Measurements from ENCODE around the gene CCDC33.

Gene CCDC33

GRCh38 chr15:74373731-74374647, 137.9 kb downstream of the CCDC33 start:
- Histone ChIP-seq H3K4ac (ENCODE audit: low read depth, low read length) (peak overlapping the region; percentile 52), H3K14ac (ENCODE audit: low read length) (peak overlapping the region; percentile 57), H2BK120ac (ENCODE audit: insufficient read depth, low read length, poor library complexity) (peak overlapping the region; percentile 16), H3K9ac (ENCODE audit: low read length) (peak overlapping the region; percentile 32), H3K79me2 (ENCODE audit: control insufficient read depth, insufficient read depth, low read length, poor library complexity) (peaks cover 4% of the 10 kb centered on the region), H4K91ac (ENCODE audit: low read depth, low read length) (peak overlapping the region; percentile 81), H3K18ac (ENCODE audit: low read length) (peak overlapping the region; percentile 82), H2BK5ac (ENCODE audit: low read depth, low read length, poor library complexity) (peak overlapping the region; percentile 67), H3K79me1 (ENCODE audit: low read length) (peaks cover 30% of the 10 kb centered on the region), H3K4me2 (ENCODE audit: low read length) (peak overlapping the region; percentile 95), H3K27ac (ENCODE audit: low read depth, low read length) (peak overlapping the region; percentile 63), H4K12ac (ENCODE audit: low read depth, low read length) (no peak overlapping the region), H2AK5ac (ENCODE audit: low read length) (no peak overlapping the region), H2BK12ac (ENCODE audit: low read length) (no peak overlapping the region), H4K8ac (ENCODE audit: low read depth, low read length) (peak overlapping the region; percentile 81), H3K4me1 (ENCODE audit: control insufficient read depth in 1 of 2, insufficient read depth in 2 of 2, low read length in 2 of 2) (peaks cover 14 to 19% of the 10 kb centered on the region in 2 experiments), H3K9me3 (ENCODE audit: insufficient read depth, low read depth, low read length) (no peaks in the 10 kb centered on the region), H2AFZ (ENCODE audit: insufficient read depth, low read length, poor library complexity) (peak overlapping the region; percentile 61), H3K27me3 (ENCODE audit: insufficient read depth, low read length) (no peaks in the 10 kb centered on the region), H3K4me3 (ENCODE audit: low read depth, low read length) (peak overlapping the region; percentile 74), H3K36me3 (ENCODE audit: control insufficient read depth in 1 of 2, insufficient read depth in 2 of 2, low read length in 2 of 2) (no peaks in the 10 kb centered on the region), H3K23ac (ENCODE audit: low read length) (no peak overlapping the region)
- WGBS (ENCODE audit: extremely low coverage, insufficient coverage, insufficient read length): no CpG with 5 or more reads among the region's 62 CpGs
- DNase-seq: peak; percentile 95 to 96

GRCh38 chr15:74374648-74375302, 138.6 kb downstream of the CCDC33 start:
- Histone ChIP-seq H3K4me2 (ENCODE audit: low read length) (peak overlapping the region; percentile 95), H2BK5ac (ENCODE audit: low read depth, low read length, poor library complexity) (no peak overlapping the region), H3K4me3 (ENCODE audit: low read depth, low read length) (peak overlapping the region; percentile 61), H3K79me1 (ENCODE audit: low read length) (peaks cover 28% of the 10 kb centered on the region), H2BK120ac (ENCODE audit: insufficient read depth, low read length, poor library complexity) (peak overlapping the region; percentile 40), H2AFZ (ENCODE audit: insufficient read depth, low read length, poor library complexity) (no peak overlapping the region), H3K4ac (ENCODE audit: low read depth, low read length) (no peak overlapping the region), H3K9ac (ENCODE audit: low read length) (peak overlapping the region; percentile 32), H3K4me1 (ENCODE audit: control insufficient read depth in 1 of 2, insufficient read depth in 2 of 2, low read length in 2 of 2) (peaks cover 11 to 21% of the 10 kb centered on the region in 2 experiments), H3K79me2 (ENCODE audit: control insufficient read depth, insufficient read depth, low read length, poor library complexity) (peaks cover 4% of the 10 kb centered on the region), H4K12ac (ENCODE audit: low read depth, low read length) (no peak overlapping the region), H3K27me3 (ENCODE audit: insufficient read depth, low read length) (no peaks in the 10 kb centered on the region), H2AK5ac (ENCODE audit: low read length) (no peak overlapping the region), H3K27ac (ENCODE audit: low read depth, low read length) (peak overlapping the region; percentile 28), H4K91ac (ENCODE audit: low read depth, low read length) (no peak overlapping the region), H3K14ac (ENCODE audit: low read length) (no peak overlapping the region), H3K9me3 (ENCODE audit: insufficient read depth, low read depth, low read length) (no peaks in the 10 kb centered on the region), H2BK12ac (ENCODE audit: low read length) (peak overlapping the region; percentile 21), H3K23ac (ENCODE audit: low read length) (no peak overlapping the region), H3K36me3 (ENCODE audit: control insufficient read depth in 1 of 2, insufficient read depth in 2 of 2, low read length in 2 of 2) (no peaks in the 10 kb centered on the region), H4K8ac (ENCODE audit: low read depth, low read length) (peak overlapping the region; percentile 57), H3K18ac (ENCODE audit: low read length) (no peak overlapping the region)
- DNase-seq: no peak
- WGBS (ENCODE audit: extremely low coverage, insufficient coverage, insufficient read length): no CpG with 5 or more reads among the region's 11 CpGs

- no peaks in the 10 kb centered on the region for H3K36me3 ChIP-seq (ENCODE audit: control insufficient read depth in 1 of 2, insufficient read depth in 2 of 2, low read length in 2 of 2)
- no peak overlapping the region for H3K4ac ChIP-seq (ENCODE audit: low read depth, low read length)
- H3K27ac ChIP-seq (ENCODE audit: low read depth, low read length): no peak overlapping the region
- no peak overlapping the region for H2AK5ac ChIP-seq (ENCODE audit: low read length)
- H3K79me2 ChIP-seq (ENCODE audit: control insufficient read depth, insufficient read depth, low read length, poor library complexity): peaks cover 4% of the 10 kb centered on the region
- DNase-seq: peak; percentile 87 to 95
- H2BK12ac ChIP-seq (ENCODE audit: low read length): no peak overlapping the region
- no peak overlapping the region for H4K8ac ChIP-seq (ENCODE audit: low read depth, low read length)
- H4K12ac ChIP-seq (ENCODE audit: low read depth, low read length): no peak overlapping the region
- no peak overlapping the region for H3K23ac ChIP-seq (ENCODE audit: low read length)
- peaks cover 11 to 21% of the 10 kb centered on the region in 2 experiments for H3K4me1 ChIP-seq (ENCODE audit: control insufficient read depth in 1 of 2, insufficient read depth in 2 of 2, low read length in 2 of 2)
- H3K9ac ChIP-seq (ENCODE audit: low read length): no peak overlapping the region
- no peak overlapping the region for H2BK120ac ChIP-seq (ENCODE audit: insufficient read depth, low read length, poor library complexity)
- H3K4me2 ChIP-seq (ENCODE audit: low read length): no peak overlapping the region
- no peak overlapping the region for H2BK5ac ChIP-seq (ENCODE audit: low read depth, low read length, poor library complexity)
- H3K14ac ChIP-seq (ENCODE audit: low read length): no peak overlapping the region
- H2AFZ ChIP-seq (ENCODE audit: insufficient read depth, low read length, poor library complexity): no peak overlapping the region
- no CpG with 5 or more reads among the region's 9 CpGs for WGBS (ENCODE audit: extremely low coverage, insufficient coverage, insufficient read length)
- H3K27me3 ChIP-seq (ENCODE audit: insufficient read depth, low read length): no peaks in the 10 kb centered on the region
- H3K4me3 ChIP-seq (ENCODE audit: low read depth, low read length): no peak overlapping the region
- no peak overlapping the region for H3K18ac ChIP-seq (ENCODE audit: low read length)
- H3K9me3 ChIP-seq (ENCODE audit: insufficient read depth, low read depth, low read length): no peaks in the 10 kb centered on the region
- H4K91ac ChIP-seq (ENCODE audit: low read depth, low read length): no peak overlapping the region
- H3K79me1 ChIP-seq (ENCODE audit: low read length): peaks cover 27% of the 10 kb centered on the region
These were observed 139.2 kb downstream of the CCDC33 start for GRCh38 chr15:74375303-74375693.

- Histone ChIP-seq H3K4ac (ENCODE audit: low read depth, low read length) (peak overlapping the region; percentile 2), H3K9me3 (ENCODE audit: insufficient read depth, low read depth, low read length) (no peaks in the 10 kb centered on the region), H4K8ac (ENCODE audit: low read depth, low read length) (no peak overlapping the region), H3K18ac (ENCODE audit: low read length) (no peak overlapping the region), H2BK12ac (ENCODE audit: low read length) (peak overlapping the region; percentile 63), H3K14ac (ENCODE audit: low read length) (no peak overlapping the region), H3K27ac (ENCODE audit: low read depth, low read length) (no peak overlapping the region), H2AK5ac (ENCODE audit: low read length) (peak overlapping the region; percentile 7), H2BK5ac (ENCODE audit: low read depth, low read length, poor library complexity) (no peak overlapping the region), H4K12ac (ENCODE audit: low read depth, low read length) (no peak overlapping the region), H3K23ac (ENCODE audit: low read length) (no peak overlapping the region), H3K9ac (ENCODE audit: low read length) (no peak overlapping the region), H2AFZ (ENCODE audit: insufficient read depth, low read length, poor library complexity) (no peak overlapping the region), H3K4me1 (ENCODE audit: control insufficient read depth in 1 of 2, insufficient read depth in 2 of 2, low read length in 2 of 2) (peaks cover 11 to 23% of the 10 kb centered on the region in 2 experiments), H2BK120ac (ENCODE audit: insufficient read depth, low read length, poor library complexity) (peak overlapping the region; percentile 26), H3K4me2 (ENCODE audit: low read length) (no peak overlapping the region), H4K91ac (ENCODE audit: low read depth, low read length) (peak overlapping the region; percentile 21), H3K79me2 (ENCODE audit: control insufficient read depth, insufficient read depth, low read length, poor library complexity) (peaks cover 4% of the 10 kb centered on the region), H3K36me3 (ENCODE audit: control insufficient read depth in 1 of 2, insufficient read depth in 2 of 2, low read length in 2 of 2) (no peaks in the 10 kb centered on the region), H3K4me3 (ENCODE audit: low read depth, low read length) (no peak overlapping the region), H3K27me3 (ENCODE audit: insufficient read depth, low read length) (no peaks in the 10 kb centered on the region), H3K79me1 (ENCODE audit: low read length) (peaks cover 29% of the 10 kb centered on the region)
- WGBS (ENCODE audit: extremely low coverage, insufficient coverage, insufficient read length): no CpG with 5 or more reads among the region's 1 CpG
- no peak for DNase-seq
These were observed 140.1 kb downstream of the CCDC33 start for GRCh38 chr15:74376226-74376625.
